CD4-positive, alpha-beta T cell treated with Interleukin-15 for 1 hour (primary cell): ENCODE measurements around the gene ZC3H12C.

Source experiments
- DNase-seq: peaks from one replicate; pipeline ENCODE4 v3.0.0-alpha.2; 2020

Gene ZC3H12C

DNA sequence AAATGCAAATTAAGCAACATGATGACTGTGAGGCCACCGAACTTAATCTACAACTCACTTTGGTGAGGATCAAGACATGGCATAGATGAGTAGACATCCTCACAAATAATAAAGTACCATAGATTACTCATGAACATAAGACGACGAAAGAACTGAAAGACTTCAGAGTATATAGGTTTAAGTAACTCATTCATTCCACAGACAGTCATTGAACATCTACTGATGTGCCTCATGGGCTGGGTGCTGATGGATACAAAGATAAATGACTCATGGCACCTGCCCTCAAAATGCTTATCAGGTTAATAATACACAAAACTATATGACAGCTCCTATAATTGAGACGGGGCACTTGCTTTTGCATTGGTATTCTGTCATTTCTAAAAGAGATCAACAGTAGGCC lies 63.3 kb downstream of the ZC3H12C start:
- no peak for DNase-seq

GRCh38 chr11:110158317-110159200 lies 65.4 kb downstream of the ZC3H12C start:
- DNase-seq = no peak

DNA sequence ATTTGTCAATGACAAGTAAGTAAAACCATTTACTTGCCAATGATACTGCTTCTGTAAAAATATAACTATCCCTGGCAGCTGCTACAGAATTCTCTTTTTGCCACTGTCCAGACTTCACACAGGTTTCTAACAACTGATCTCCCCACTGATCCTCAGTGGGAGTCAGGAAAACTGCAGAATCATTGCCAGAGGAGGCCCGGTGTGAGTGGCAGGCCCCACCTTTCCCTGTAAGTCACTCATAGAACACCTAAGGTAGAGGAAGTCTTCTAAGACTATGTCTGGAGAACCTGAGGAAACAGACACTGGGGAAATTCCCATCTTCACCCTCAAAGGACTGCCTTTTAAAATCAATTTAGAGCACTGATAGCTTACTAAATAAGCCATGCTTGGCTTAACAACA lies 66.3 kb downstream of the ZC3H12C start:
- no peak for DNase-seq

DNA sequence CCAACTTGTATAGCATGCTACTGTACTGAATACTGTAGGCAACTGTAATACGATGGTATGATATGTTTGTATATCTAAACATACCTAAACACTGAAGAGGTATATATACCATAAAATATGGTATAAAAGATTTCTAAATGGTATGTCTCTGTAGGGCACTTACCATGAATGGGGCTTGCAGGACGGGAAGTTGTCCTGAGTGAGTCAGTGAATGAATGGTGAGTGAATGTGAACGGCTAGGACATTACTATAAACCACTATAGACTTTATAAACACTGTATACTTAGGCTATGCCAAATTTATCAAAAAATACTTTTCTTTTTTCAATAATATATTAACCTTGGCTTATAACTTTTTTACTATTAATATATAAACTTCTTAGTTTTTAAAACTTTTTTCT lies 66.8 kb downstream of the ZC3H12C start:
- no peak for DNase-seq

- DNase-seq = no peak
Measured at GRCh38 chr11:110160437-110160836, 67.2 kb downstream of the ZC3H12C start.

DNA sequence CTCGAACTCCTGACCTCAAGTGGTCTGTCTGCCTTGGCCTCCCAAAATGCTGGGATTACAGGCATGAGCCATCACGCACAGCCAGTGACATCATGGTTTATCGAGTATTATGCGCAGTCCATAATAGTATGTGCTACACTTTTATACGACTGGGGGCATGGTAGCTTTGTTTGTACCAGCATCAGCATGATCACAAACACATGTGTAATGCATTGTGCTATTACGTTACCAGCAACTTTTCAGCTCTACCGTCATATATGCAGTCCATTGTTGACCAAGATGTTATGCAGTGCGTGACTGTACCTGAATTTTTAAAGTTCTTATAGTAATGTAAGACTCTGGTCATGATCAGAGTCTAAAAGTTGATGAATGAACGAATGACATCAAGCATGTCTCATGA lies 67.9 kb downstream of the ZC3H12C start:
- no peak for DNase-seq

DNA sequence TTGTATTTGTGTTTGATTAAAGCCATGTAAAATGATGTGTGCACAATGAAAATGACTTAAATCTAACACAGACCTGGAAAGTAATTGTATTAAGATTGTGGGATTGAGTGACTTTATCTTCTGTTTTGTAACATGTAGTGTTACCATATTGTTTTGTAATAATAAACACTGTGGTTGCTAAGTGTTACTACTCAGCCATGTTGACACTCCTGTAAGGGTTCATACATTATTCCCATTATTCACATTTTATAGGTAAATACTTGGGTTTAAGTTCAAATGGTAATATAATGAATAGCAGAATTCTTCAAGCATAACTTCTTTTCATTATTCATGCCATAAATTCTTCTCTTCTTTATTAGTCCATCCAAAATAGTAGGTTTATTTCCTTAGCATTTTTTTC lies 69.0 kb downstream of the ZC3H12C start:
- no peak for DNase-seq

GRCh38 chr11:110165039-110165925 lies 72.1 kb downstream of the ZC3H12C start:
- no peak for DNase-seq

- DNase-seq = no peak
Measured at GRCh38 chr11:110168033-110168803, 75.0 kb downstream of the ZC3H12C start.

GRCh38 chr11:110169738-110170137 lies 76.5 kb downstream of the ZC3H12C start:
- no peak for DNase-seq

- DNase-seq = no peak
Measured at GRCh38 chr11:110172468-110173065, 79.4 kb downstream of the ZC3H12C start.

DNA sequence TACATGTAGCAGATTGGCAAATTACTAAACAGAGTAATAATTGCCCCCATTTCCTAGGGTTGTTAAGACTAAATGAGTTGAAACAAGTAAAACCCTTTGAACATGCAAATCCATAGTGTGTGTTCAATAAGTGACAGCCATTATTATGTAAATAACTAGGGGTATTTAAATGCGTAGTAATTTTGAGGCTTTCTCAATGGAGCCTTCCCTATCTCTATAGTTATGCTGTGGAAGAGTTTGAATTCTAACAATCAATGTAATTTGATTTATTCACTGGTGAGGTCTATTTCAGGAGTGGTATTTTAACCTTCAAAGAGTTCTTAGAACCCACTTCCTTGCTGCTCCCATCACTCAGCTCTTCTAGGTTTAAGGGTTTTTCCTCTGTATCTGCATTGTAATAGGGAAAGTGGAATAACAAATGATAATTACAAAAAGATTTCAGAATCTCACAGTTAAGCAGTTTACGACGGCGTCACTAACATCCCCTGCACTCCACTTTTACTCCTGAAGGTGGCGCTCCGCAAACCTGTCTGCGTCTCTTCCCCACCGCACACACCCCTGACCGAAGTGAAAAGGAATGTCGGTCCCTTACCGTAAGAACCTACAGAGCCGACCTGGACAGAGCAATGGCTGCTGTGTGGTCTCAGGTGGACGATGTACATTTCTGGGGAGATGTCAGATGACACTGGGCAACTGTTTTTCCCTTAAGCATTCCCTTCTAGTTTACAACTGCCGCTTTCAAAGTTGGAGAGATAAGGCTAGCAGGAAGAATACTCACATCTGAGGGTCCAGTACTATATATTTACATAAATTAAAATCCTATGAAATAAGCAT lies 80.8 kb downstream of the ZC3H12C start:
- peak; percentile 38 for DNase-seq

- no peak for DNase-seq
Measured at GRCh38 chr11:110174645-110175310, 81.6 kb downstream of the ZC3H12C start.

DNA sequence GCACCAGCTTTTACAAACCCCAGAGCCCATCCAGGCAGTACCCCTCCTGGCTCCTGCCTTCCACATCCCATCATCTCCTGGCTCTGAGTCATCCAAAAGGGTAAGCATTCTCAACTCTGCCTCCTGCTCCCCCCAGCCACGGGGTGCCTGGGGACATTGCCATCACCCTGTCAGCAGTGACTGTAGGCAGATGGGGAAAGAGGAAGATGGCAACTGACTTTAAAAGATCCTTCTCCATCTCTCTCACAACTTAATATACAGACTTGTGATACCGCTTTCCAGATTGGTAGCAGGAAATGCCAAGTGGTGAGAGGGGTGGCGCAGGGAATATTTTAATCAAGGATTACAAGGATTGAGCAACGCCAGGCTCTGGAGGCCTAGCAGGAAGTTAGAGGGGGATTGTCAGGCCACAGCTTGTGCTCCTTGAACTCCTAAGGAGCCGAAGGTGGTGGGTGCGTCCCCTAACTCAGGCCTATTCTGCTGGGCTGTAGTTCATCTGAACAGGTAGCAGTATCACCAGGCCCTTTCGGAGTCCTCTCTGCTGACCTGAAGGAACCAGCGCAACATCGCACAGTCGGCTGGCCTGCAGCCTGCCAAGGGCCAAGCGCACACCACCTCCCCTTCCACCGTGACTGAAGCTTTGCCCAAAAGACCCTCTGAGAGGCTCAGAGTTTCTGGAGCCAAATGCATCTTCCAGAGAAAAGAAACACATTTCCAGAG lies 83.3 kb downstream of the ZC3H12C start:
- no peak for DNase-seq

DNA sequence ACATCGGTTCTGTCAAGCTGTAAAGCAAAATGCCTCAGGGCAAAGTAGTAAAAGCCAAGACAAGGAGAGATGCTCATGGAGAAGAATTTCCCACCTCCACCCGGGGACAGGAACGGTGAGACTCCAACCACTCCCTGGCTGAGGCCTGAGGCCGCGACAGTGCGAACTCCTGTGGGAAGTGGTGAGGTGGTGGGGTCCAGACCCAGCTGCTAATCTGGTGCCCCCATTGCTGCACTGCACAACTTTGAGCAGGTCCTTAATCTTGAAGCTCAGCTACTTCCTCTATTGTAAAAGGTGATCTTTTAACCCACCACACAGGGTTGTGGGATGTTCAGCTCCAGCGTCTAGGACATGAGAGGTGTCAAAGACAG lies 83.9 kb downstream of the ZC3H12C start:
- no peak for DNase-seq

- DNase-seq = no peak
Measured at GRCh38 chr11:110179064-110179463, 85.9 kb downstream of the ZC3H12C start.

DNA sequence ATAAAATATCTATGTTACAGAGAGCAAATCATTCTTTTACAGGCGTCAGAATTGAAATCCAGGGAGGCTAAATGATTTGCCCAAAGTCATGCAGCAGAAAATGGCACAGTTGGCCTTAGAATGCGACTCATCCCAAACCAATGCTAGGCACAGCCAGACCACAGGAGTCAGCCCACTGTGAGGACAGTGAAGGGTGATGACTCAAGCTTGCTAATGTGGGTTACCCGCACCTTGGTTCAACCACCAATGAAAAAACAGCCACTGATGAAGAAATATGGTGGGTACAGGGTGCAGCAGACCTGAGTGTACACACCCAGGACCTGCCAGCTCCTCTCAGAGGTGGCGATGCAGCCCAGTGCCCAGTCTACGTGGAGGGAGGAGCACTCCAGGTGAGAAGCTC lies 89.7 kb downstream of the ZC3H12C start:
- DNase-seq = no peak

- no peak for DNase-seq
Measured at GRCh38 chr11:110184456-110184855, 91.3 kb downstream of the ZC3H12C start.

GRCh38 chr11:110185121-110185591 lies 92.0 kb downstream of the ZC3H12C start:
- DNase-seq = no peak

- no peak for DNase-seq
Measured at GRCh38 chr11:110185599-110185998, 92.4 kb downstream of the ZC3H12C start.
